ENCODE measurements around the gene CFAP54.

The CFAP54 gene

GRCh38 chr12:96526110-96526509, 36.7 kb downstream of the CFAP54 start:
- ChIA-PET POLR2A (no interaction called here), CTCF (interaction anchor here (2.0 kb wide), 1 partner anchor 125 kb away, joined by 4 read pairs; the partner anchor contains the start of gene CDK17)
- no peak overlapping the region for H3K4me3 ChIP-seq (ENCODE audit: low read depth, low read length)
- TF ChIP-seq, protein P1, sequence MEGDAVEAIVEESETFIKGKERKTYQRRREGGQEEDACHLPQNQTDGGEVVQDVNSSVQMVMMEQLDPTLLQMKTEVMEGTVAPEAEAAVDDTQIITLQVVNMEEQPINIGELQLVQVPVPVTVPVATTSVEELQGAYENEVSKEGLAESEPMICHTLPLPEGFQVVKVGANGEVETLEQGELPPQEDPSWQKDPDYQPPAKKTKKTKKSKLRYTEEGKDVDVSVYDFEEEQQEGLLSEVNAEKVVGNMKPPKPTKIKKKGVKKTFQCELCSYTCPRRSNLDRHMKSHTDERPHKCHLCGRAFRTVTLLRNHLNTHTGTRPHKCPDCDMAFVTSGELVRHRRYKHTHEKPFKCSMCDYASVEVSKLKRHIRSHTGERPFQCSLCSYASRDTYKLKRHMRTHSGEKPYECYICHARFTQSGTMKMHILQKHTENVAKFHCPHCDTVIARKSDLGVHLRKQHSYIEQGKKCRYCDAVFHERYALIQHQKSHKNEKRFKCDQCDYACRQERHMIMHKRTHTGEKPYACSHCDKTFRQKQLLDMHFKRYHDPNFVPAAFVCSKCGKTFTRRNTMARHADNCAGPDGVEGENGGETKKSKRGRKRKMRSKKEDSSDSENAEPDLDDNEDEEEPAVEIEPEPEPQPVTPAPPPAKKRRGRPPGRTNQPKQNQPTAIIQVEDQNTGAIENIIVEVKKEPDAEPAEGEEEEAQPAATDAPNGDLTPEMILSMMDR (IDR thresholded peaks at IDR 0.05; ENCODE audit: insufficient read depth, low read length, missing control alignments): no peak
- no peak for DNase-seq (ENCODE audit: low read depth, low spot score)

DNA sequence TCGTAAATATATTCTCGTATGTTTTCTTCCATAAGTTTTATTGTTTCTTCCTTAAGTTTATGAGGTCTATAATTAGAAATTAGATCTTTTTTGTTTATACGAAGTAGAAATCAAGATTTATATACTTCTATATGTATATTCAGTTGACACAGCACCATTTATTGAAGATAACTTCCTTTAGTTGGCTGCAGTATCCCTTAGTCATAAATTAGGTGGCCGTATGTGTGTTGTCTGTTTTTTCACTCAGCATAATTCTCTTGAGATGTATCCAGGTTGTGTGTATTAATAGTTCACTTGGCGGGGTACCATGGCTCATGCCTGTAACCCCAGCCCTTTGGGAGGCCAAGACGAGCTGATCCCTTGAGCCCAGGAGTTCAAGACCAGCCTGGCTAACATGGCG, 40.5 kb downstream of the CFAP54 start:
- no peak for DNase-seq (ENCODE audit: low read depth, low spot score)
- no peak overlapping the region for H3K4me3 ChIP-seq (ENCODE audit: low read depth, low read length)
- ChIA-PET POLR2A (no interaction called here), CTCF (no interaction called here)
- TF ChIP-seq, protein P1 (IDR thresholded peaks at IDR 0.05; ENCODE audit: insufficient read depth, low read length, missing control alignments): no peak

DNA sequence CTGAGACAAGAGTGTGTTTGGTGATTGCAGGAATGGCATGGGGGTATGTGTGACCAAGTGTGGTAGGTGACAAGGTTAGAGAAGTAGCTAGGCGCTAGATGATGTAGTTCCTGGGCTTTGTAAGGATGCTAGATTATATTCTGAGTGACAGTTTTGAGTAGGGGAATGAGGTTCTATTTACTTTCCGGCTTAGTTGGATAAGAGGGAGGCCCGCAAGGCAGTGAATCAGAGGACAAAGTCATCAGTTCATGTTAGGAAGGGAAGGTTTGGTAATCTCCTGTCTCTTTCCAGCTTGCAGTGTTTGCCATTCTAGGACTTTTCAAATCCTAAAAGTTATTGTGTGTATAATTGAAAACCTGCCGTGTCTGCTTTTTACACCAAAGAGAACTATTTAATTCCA, 45.0 kb downstream of the CFAP54 start:
- ChIA-PET CTCF (no interaction called here), POLR2A (no interaction called here)
- no peak overlapping the region for H3K4me3 ChIP-seq (ENCODE audit: low read depth, low read length)
- TF ChIP-seq, protein P1 (IDR thresholded peaks at IDR 0.05; ENCODE audit: insufficient read depth, low read length, missing control alignments): no peak
- no peak for DNase-seq (ENCODE audit: low read depth, low spot score)

DNA sequence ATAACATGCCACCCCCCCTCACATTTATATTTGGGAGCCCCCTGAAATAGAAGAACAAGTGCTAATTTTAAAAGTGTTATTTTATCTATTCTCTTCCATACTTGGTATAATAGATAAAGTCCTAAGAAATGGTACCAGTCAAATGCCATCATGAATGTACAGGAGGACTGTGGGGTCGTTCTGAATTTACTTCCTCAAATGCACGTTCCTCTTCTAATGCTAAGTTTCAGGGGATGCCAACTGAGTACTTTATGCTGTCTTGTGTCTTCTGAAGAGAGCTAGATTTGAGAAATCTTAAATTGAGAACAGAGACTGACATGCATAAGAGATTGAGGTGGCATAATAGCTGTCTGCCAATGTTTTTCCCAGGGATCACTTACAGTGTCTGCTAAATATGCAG, 59.0 kb downstream of the CFAP54 start:
- no peak for DNase-seq (ENCODE audit: low read depth, low spot score)
- TF ChIP-seq, protein P1 (IDR thresholded peaks at IDR 0.05; ENCODE audit: insufficient read depth, low read length, missing control alignments): no peak
- CTCF ChIA-PET: no interaction called here
- POLR2A ChIA-PET: no interaction called here
- no peak overlapping the region for H3K4me3 ChIP-seq (ENCODE audit: low read depth, low read length)

DNA sequence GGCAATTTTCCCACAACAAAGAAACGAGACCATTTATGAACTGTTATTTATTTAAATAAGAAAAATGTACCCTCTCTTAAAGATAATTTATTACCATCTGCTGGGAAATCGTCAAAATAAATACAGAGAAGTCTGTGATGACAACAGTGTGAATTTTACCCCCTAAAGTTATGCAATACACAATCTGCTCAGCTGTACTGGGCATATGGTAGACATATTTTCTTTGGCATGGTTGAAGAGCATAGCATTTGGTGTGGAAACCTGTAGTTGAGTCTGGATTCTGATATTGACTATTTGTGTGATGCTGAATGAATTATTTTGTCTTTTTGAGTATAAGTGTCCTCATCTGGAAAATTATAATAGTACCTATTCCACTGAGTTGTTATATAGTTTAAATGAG, 60.0 kb downstream of the CFAP54 start:
- ChIA-PET CTCF (no interaction called here), POLR2A (no interaction called here)
- TF ChIP-seq, protein P1 (IDR thresholded peaks at IDR 0.05; ENCODE audit: insufficient read depth, low read length, missing control alignments): no peak
- H3K4me3 ChIP-seq (ENCODE audit: low read depth, low read length): no peak overlapping the region
- DNase-seq (ENCODE audit: low read depth, low spot score): no peak

DNA sequence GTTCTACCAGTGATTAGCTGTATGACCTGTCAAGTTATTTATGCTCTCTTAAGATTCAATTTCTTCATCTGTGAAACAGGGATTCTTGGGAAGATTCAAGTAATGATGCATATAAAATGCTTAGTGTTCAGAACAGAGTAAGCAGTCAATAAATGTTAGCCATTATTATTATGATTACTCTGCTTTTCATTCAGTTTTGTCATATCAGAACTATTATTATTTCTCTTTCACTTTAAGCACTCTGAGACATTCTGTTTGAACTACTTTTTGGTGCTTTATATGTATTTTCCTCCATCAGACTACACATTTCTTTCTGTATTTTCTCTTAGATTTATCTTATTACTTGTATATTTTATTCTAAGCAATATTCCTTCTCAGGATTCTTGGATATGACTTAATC, 81.2 kb downstream of the CFAP54 start:
- POLR2A ChIA-PET: no interaction called here

More for the DNA sequence above, 81.2 kb downstream of the CFAP54 start:
- CTCF ChIA-PET: no interaction called here
- DNase-seq (ENCODE audit: low read depth, low spot score): no peak
- TF ChIP-seq, protein P1 (IDR thresholded peaks at IDR 0.05; ENCODE audit: insufficient read depth, low read length, missing control alignments): no peak
- H3K4me3 ChIP-seq (ENCODE audit: low read depth, low read length): no peak overlapping the region
